GM18502 (cell line): ENCODE results near the gene CNTN4.

ENCODE experiments used
- ATAC-seq: cut with Tn5 transposase; IDR thresholded peaks from one replicate; pipeline ENCODE4 v1.9.1; 2021; ENCODE audit warnings: mild to moderate bottlenecking; ENCODE audit not compliant: unreplicated experiment, poor library complexity

The CNTN4 gene

GRCh38 chr3:2826453-2826852 is 727.8 kb downstream of the CNTN4 start:
- ATAC-seq: no peak

DNA sequence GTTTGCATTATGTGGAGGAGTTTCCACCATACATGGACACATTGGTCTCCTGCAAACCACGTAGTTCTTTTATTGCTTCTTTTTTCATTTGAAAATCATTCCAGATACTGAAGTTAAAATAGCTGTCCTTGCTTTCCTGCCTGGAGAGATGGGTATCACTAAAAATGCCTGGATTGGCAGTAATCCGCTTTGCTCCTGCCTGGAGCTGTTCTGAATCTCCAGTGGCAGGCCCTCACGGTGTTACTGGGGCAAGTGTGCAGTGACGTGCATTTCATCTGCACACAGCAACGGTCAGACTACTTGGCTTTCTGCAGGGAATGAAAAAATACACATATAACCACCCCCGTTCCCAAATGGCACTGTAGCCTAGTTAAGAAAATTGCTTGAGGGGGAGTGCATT is 738.6 kb downstream of the CNTN4 start:
- no peak for ATAC-seq

GRCh38 chr3:2837910-2838309 is 739.2 kb downstream of the CNTN4 start:
- no peak for ATAC-seq

- ATAC-seq: no peak
Measured at GRCh38 chr3:2838546-2839157, 740.0 kb downstream of the CNTN4 start.

DNA sequence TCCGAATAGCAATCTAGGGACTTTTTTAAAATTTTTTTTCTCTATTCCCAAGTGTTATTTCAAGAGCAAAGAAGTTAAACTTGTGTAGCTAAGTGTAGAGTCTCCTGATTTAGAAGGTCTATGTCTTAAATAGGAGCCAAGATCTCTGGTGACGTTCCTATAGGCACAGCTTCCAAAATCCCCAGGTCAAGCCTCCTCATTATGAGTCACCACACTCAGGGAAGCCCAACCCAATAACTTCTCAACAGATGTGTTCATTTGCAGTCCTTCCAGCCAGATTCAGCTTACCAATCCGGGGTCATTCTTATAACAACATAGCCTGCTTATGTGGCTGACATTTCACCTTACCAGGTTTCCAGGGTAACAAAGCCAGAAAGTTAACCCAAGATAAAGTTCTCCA is 741.2 kb downstream of the CNTN4 start:
- ATAC-seq: no peak

GRCh38 chr3:2847062-2847841 is 748.6 kb downstream of the CNTN4 start:
- ATAC-seq: no peak

DNA sequence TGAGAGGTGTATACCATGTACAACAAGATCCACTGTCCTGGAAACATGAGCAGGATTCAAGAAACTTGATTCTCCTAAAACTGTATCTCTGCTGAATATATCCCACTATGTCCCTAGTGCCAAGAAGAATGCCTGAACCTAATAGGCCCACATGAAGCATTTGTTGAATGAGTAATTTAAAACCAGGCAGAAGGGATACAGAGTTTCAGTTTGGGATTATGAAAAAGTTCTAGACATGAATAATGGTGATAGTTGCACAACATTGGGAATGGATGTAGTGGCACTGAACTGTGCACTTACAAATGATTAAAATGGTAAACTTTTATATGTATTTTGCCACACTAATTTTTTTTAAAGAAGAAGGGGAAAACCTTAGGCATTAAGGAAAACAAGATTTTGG is 750.4 kb downstream of the CNTN4 start:
- no peak for ATAC-seq

DNA sequence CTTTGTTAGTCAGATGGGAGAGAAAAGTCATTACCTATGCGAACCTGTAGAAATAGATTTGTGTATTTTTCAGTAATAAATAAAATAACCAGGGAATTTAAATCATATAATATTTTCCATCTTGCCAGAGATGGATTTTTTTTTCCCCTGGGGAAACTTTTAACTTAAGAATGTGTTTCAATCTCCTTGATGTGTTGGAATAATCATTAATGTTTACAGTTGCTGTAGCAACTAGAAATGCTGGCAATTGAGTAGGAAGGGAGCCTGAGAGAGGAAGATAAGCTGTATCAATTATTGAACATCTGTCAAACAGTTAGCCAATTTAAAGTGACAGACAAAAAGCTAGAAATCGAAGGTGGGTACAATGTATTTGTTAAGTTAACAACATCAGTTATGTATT is 752.0 kb downstream of the CNTN4 start:
- ATAC-seq: no peak

- ATAC-seq: no peak
Measured at GRCh38 chr3:2851361-2851760, 752.7 kb downstream of the CNTN4 start.

GRCh38 chr3:2851835-2852234 is 753.2 kb downstream of the CNTN4 start:
- ATAC-seq: no peak

GRCh38 chr3:2853651-2854050 is 755.0 kb downstream of the CNTN4 start:
- ATAC-seq: no peak

DNA sequence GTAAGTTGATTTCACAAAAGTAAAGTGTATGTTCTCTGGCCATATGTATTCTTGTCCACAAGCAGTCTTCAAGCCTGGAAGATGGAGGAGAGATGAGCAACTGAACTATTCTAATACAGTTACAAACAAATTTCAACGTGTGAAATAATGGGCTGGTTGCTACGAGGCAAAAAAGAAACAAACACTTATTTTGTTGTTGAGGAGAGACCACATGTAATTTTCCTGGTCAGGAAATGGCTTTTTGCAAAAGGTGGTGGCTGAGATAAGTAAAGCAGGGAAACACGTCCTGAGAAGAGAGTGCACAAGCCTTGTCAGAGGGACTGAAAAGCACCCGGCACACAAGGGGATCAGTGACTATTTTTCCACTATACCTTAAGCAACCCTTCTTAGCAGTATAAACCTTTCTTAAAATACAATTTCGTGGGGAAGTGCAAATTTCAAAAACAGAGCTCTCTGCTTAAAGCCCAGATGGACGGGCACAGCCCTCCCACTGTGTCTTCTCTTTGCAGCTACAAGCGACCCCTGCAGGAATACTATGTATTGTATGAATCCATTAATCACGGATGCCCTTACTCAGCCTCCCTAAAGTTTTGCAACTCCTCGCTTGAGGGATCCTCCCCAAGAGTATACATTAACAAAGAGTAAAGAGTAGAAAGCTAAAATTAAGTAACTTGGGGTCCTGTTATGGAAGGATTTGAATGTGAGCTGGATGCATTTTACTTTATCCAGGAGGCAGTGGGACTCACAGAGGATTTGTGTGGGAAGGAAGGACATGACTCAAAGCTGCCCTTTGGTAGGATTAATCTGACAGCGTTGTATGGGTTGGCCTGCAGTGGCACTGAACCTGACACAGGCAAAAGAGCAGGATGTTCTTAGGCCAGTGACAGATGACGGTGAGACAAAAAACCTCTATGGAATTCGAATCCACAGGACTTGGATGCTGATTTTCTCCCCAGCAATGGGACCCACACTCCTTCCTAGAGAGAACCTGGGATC is 757.8 kb downstream of the CNTN4 start:
- ATAC-seq: no peak

DNA sequence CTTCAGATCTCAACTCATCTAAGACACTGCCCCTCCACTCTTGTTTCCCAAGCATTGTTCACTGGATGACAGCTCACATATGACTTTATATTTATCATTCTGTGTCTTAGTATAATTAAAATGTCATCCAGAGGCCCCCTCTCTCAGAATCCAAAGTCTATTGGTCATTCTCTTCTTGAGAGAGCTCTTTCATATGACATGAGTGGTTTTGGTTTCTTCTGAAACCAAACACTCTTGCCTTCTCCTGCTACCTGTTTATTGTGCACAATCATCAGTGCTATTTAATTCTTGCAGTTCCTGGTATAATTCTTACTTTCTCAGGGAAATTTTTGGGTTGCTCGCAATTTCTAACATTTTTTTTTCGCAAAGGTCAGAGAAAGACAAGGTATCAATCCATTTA is 762.0 kb downstream of the CNTN4 start:
- no peak for ATAC-seq

DNA sequence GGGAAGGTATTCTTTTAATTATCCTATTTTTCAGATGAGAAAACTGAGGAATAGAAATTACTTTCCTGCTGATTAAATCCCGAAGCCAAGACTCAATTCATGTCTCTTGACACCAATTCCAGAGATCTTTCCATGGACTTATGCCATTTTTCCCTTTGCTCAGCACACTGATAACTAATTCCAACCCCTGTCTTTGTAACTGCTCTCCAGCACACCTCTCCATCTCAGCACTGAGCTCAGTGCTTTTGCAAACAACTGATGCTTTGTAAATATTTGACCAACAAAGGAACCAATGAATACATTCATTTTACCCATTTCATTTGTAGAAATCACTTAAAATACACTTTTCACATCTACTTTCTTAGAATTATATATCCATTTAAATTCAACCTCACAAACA is 762.5 kb downstream of the CNTN4 start:
- ATAC-seq: no peak

GRCh38 chr3:2861920-2862319 is 763.3 kb downstream of the CNTN4 start:
- ATAC-seq: no peak

DNA sequence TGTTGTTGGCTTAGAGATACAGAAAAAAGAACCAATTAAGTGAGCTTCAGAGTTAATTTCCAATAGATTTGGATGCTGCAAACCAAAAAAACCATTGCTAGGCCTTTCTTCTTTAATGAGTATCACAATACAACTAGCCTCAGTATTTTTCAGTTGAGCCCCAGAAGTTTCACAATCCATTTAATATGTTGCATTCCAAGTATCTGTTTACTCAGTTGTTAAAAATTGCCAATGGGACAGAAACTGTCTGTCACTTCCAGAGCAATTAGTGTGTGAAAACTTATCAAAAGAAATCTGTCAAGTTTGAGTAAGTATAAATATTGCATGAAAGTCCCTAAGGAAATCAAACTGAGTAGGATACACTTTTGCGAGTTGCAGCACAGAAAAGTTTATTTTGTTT is 763.7 kb downstream of the CNTN4 start:
- ATAC-seq: no peak

- no peak for ATAC-seq
Measured at GRCh38 chr3:2863127-2863526, 764.5 kb downstream of the CNTN4 start.

DNA sequence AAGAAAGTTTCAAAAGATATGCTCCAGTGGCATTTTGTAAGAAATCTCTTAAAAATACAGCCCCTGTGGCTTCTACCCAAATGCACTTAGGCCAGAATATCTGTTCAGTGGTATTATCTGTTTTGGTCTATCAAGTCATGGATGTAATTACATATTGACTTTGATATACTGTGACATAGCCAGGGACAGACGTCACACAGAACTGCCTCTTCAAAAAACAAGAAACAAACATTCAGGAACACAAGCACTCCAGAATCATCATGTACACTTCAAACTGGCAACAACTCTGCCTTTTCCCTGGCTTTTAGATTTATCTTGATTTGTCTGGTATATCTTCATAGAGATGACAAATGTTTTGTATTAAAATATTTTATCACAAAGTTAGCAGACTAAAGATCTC is 771.2 kb downstream of the CNTN4 start:
- ATAC-seq: no peak

GRCh38 chr3:2870724-2871333 is 772.2 kb downstream of the CNTN4 start:
- ATAC-seq: no peak

- ATAC-seq: no peak
Measured at GRCh38 chr3:2872884-2873283, 774.2 kb downstream of the CNTN4 start.

- ATAC-seq: no peak
Measured at GRCh38 chr3:2873986-2874385, 775.3 kb downstream of the CNTN4 start.
